Large intestine (tissue), 3 donors: ENCODE measurements around the gene GPX4. TPM values are rescaled to one million over a fixed set of nuclear protein-coding genes. Genes with fewer than 3 reads are reported as not detected.

Source experiments
- DNase-seq, 2 donors: peaks; one replicate each; pipeline versions ENCODE4 v3.0.0 to v3.0.0-alpha.2; 2013
- H3K27ac ChIP-seq: one replicate; pipeline ENCODE4 v1.5.1; 2013; ENCODE audit warnings: low read length
- H3K27me3 ChIP-seq: 2 replicates; pipeline ENCODE4 v1.6.1; 2013; ENCODE audit warnings: low read length; ENCODE audit not compliant: control insufficient read depth, insufficient read depth
- H3K36me3 ChIP-seq: 2 replicates; pipeline ENCODE4 v1.6.1; 2013; ENCODE audit warnings: low read length; ENCODE audit not compliant: control insufficient read depth, insufficient read depth
- H3K4me1 ChIP-seq: one replicate; pipeline ENCODE4 v1.6.1; 2013; ENCODE audit warnings: low read length; ENCODE audit not compliant: control insufficient read depth, insufficient read depth
- H3K4me3 ChIP-seq: one replicate; pipeline ENCODE4 v1.5.1; 2013; ENCODE audit warnings: low read length
- H3K9me3 ChIP-seq: one replicate; pipeline ENCODE4 v1.6.1; 2013; ENCODE audit warnings: mild to moderate bottlenecking, low read depth, low read length, moderate library complexity; ENCODE audit not compliant: control insufficient read depth
- WGBS: methylation state at CpG from one replicate; pipeline ENCODE4 v1.1.5; 2013; ENCODE audit warnings: low lambda C conversion rate; ENCODE audit not compliant: insufficient coverage; 5-methylcytosine and 5-hydroxymethylcytosine counted together
- polyA plus RNA-seq: library from polyadenylated mRNA; unstranded; fragments of 120-200 nt; gene quantifications from one replicate; pipeline ENCODE4 v1.2.1, GENCODE V29; 2013

The GPX4 gene
- polyA plus RNA-seq, 1 donor: 394 TPM

DNA sequence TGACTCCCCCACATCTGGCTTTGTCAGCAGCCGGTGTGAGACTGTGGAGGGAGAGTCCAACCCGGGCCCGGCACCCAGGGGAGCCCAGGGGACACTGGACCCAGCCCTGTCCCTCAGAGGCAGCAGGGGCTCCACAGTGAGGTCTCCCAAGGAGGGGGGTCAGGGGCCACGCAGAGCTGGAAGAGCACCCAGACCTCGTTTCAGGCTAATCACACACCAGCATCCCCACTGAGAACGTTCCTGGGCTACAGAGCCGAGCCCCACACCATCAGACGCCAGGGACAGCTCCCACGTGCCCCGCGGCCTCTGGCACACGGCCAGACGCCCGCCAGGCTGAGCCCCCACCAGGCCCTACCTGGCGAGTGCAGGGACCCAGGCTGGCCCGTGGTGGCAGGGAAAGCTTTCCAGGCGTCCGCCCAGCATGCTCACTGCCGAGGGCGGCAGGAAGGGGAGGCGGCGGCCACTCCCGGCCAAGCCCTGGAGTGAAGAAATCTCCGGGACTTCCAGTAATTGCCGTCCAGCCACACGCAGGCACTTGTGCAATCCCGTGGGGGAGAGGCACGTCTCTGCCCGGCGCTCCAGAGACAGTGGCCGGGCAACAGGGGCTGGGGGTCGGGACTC lies 51.0 kb downstream of the GPX4 start:
- WGBS: no CpG with 5 or more reads among the region's 32 CpGs
- Histone ChIP-seq H3K36me3 (peaks cover 33% of the 10 kb centered on the region), H3K4me3 (no peak overlapping the region), H3K27ac (peak overlapping the region; percentile 69), H3K27me3 (no peaks in the 10 kb centered on the region), H3K9me3 (peaks cover 6% of the 10 kb centered on the region), H3K4me1 (peaks cover 16% of the 10 kb centered on the region)
- DNase-seq: peak; percentile 80 to 85

DNA sequence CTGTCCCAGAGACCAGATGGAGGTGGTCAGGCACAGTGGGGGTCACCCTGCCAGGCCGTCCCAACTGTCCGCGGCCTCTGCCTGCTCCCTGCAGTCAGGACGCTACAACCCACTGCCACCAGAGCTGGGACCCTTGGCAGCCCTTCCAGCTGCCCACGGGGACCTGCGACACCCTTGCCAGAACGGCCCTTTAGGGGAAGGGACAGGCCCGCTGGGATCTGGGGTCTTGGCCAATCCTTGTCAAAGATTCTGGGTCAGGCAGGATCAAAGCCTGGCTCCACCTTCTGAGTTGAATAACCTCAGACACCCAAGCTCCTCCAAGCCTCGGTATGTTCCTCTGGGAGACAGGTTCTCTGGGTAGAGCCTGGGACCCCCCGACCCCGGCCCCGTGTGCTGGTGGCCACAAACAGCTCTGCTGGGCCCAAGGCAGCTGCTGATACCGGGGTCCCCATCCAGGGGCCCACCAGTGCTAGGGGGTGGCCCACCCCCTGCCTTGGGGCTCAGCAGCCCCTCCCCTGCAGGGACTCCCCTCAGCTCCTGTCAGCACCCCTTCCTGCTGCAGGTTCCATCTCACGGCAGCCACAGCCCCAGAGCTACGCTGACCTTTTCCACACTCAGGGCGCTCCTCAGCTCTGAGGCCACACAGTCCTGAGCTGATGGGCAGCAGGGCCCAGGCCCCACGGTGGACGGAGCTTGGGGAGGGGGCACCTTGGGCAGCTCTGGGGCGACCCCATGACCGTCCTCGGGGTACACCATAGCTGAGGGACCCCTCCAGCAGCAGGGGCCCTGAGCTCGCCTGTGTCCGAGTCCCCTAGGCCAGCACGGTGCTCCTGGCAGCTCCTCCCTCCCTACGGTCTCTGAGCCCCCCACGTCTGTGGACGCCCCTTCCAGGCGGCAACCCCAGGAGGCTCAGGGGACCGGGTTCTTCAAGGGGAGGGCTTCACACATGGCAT lies 51.8 kb downstream of the GPX4 start:
- Histone ChIP-seq H3K4me1 (peaks cover 16% of the 10 kb centered on the region), H3K9me3 (peaks cover 6% of the 10 kb centered on the region), H3K27ac (peak overlapping the region; percentile 69), H3K36me3 (peaks cover 30% of the 10 kb centered on the region), H3K27me3 (no peaks in the 10 kb centered on the region), H3K4me3 (no peak overlapping the region)
- no CpG with 5 or more reads among the region's 29 CpGs for WGBS
- DNase-seq: no peak

Other genes with a start within 250 kb of the GPX4 start
- gene CFD, start 244.3 kb upstream of the GPX4 start, polyA plus RNA-seq: 6.1 TPM
- 41.7 TPM for gene MED16, start 210.8 kb upstream of the GPX4 start, polyA plus RNA-seq
- not detected for gene RNU6-9, start 210.5 kb upstream of the GPX4 start, polyA plus RNA-seq
- gene R3HDM4, start 190.8 kb upstream of the GPX4 start, polyA plus RNA-seq: 44.0 TPM
- gene KISS1R, start 186.7 kb upstream of the GPX4 start, polyA plus RNA-seq: 0.33 TPM
- gene ARID3A, start 178.0 kb upstream of the GPX4 start, polyA plus RNA-seq: 187 TPM
- gene WDR18, start 119.6 kb upstream of the GPX4 start, polyA plus RNA-seq: 33.7 TPM
- 0.22 TPM for gene GRIN3B, start 103.6 kb upstream of the GPX4 start, polyA plus RNA-seq
- 144 TPM for gene TMEM259, start 82.9 kb upstream of the GPX4 start, polyA plus RNA-seq
- not detected for gene RNU6-2, start 82.5 kb upstream of the GPX4 start, polyA plus RNA-seq
- 31.5 TPM for gene CNN2, start 77.4 kb upstream of the GPX4 start, polyA plus RNA-seq
- 5.7 TPM for gene ABCA7, start 63.9 kb upstream of the GPX4 start, polyA plus RNA-seq
- 14.0 TPM for gene ARHGAP45, start 36.8 kb upstream of the GPX4 start, polyA plus RNA-seq
- 130 TPM for gene POLR2E, start 8.6 kb upstream of the GPX4 start, polyA plus RNA-seq
- 25.1 TPM for gene SBNO2, start 70.3 kb downstream of the GPX4 start, polyA plus RNA-seq
- gene STK11, start 101.8 kb downstream of the GPX4 start, polyA plus RNA-seq: 67.1 TPM
- gene CBARP, start 134.0 kb downstream of the GPX4 start, polyA plus RNA-seq: 2.0 TPM
- 136 TPM for gene ATP5F1D, start 137.8 kb downstream of the GPX4 start, polyA plus RNA-seq
- 110 TPM for gene MIDN, start 144.6 kb downstream of the GPX4 start, polyA plus RNA-seq
- gene CIRBP, start 165.3 kb downstream of the GPX4 start, polyA plus RNA-seq: 564 TPM
- gene FAM174C, start 171.5 kb downstream of the GPX4 start, polyA plus RNA-seq: 37.4 TPM
- 25.6 TPM for gene EFNA2, start 181.9 kb downstream of the GPX4 start, polyA plus RNA-seq